Right lobe of liver (tissue), 6 donors: ENCODE measurements around the gene CYP2U1. TPM values are rescaled to one million over a fixed set of nuclear protein-coding genes. Genes with fewer than 3 reads are reported as not detected.

ENCODE experiments used
- ATAC-seq, 4 donors: fragments of 200-7000 bp; cut with Tn5 transposase; one replicate each; pipeline ENCODE4 v1.9.1; 2020; ENCODE audit warnings: mild to moderate bottlenecking in 4 of 4, moderate library complexity in 4 of 4
- DNase-seq, 3 donors: peaks; one replicate each; pipeline ENCODE4 v3.0.0-alpha.2; 2020
- H3K27ac ChIP-seq, 3 donors: fragments of 200-600 bp; one replicate each; pipeline ENCODE4 v1.8.0; 2022
- H3K27me3 ChIP-seq, 2 donors: fragments of 200-600 bp; one replicate each; pipeline ENCODE4 v1.8.0; 2022
- H3K36me3 ChIP-seq, 4 donors: fragments of 200-600 bp; sonication (generic) in 1 of 4; one replicate each; pipeline versions ENCODE4 v1.5.1 to v1.8.0; 2017 to 2022; ENCODE audit warnings: control low read depth in 1 of 4
- H3K4me1 ChIP-seq, 4 donors: fragments of 200-600 bp; sonication (generic) in 1 of 4; one replicate each; pipeline versions ENCODE4 v1.5.1 to v1.8.0; 2017 to 2022; ENCODE audit warnings: control low read depth in 1 of 4
- H3K4me3 ChIP-seq, 3 donors: fragments of 200-600 bp; one replicate each; pipeline ENCODE4 v1.8.0; 2022
- H3K9me3 ChIP-seq, 4 donors: fragments of 200-600 bp; sonication (generic) in 1 of 4; one replicate each; pipeline versions ENCODE4 v1.5.1 to v1.8.0; 2017 to 2022; ENCODE audit warnings: control low read depth in 1 of 4
- POLR2A ChIP-seq: fragments of 450-650 bp; IDR thresholded peaks from one replicate; pipeline ENCODE4 v1.6.1; 2017; ENCODE audit warnings: antibody characterized with exemption, mild to moderate bottlenecking
- WGBS: methylation state at CpG from one replicate; pipeline ENCODE4 v1.1.6; 2018; ENCODE audit warnings: low coverage, low lambda C conversion rate; ENCODE audit not compliant: insufficient coverage; ENCODE audit errors: missing lambda C conversion rate; 5-methylcytosine and 5-hydroxymethylcytosine counted together
- intact Hi-C, 2 donors: fragments of 100-400 bp; cut with DNase I; formaldehyde crosslinking; loops; one replicate each; pipeline versions ENCODE4 v1.11.2 to v1.14.1; 2022
- long read RNA-seq: library from polyadenylated mRNA; unstranded; transcript quantifications from one replicate; pipeline ENCODE4 v2.0.0, GENCODE V29; 2019
- total RNA-seq, 6 experiments: library from RNA; depleted of rRNA in 2 of 6; stranded (reverse); fragments of >200 nt in 2 of 6; fragmentation: NEBNext Ultra II Directional in 3 of 6; extraction: Animal tissue kit (Norgen Biotek cat#: 25700) in 3 of 6; gene quantifications; one replicate each; pipeline versions ENCODE4 v1.1.0 to v1.2.4, GENCODE V29; 2016 to 2023
- TF ChIP-seq, protein P1 (sequence below), 4 donors: fragments of 200-600 bp in 3 of 4; fragments of 450-650 bp in 1 of 4; IDR thresholded peaks; one replicate each; pipeline versions ENCODE4 v1.5.1 to v1.8.0; 2016 to 2022; ENCODE audit warnings: antibody characterized with exemption in 4 of 4, mild to moderate bottlenecking in 2 of 4
- donor health status: DM: no; HTN: yes; CAD: no.
- donor health status: DM: no; HTN: no; CAD: no.
- donor health status: DM: no; HTN: no; CAD: no.
- donor health status: DM: no; HTN: yes; CAD: no.
- donor health status: DM: no; HTN: yes; CAD: no.

Gene CYP2U1
- total RNA-seq, result 1 to 10 TPM; 3.2 to 7.5 (median 4.7) TPM
- long read RNA-seq, result 0 reads

- H3K9me3 ChIP-seq, result no peaks in the 10 kb centered on the region
- no peaks in the 10 kb centered on the region for H3K27me3 ChIP-seq
- H3K4me3 ChIP-seq, result peak within 1 kb of the TSS; percentile 54 to 74 (median 68)
- intact Hi-C loops, result no loop called here
- DNase-seq (peak; percentile 91 to 93 (median 92)), ATAC-seq (peak; percentile 98 to 99 (median 98))
- TF ChIP-seq, protein P1, sequence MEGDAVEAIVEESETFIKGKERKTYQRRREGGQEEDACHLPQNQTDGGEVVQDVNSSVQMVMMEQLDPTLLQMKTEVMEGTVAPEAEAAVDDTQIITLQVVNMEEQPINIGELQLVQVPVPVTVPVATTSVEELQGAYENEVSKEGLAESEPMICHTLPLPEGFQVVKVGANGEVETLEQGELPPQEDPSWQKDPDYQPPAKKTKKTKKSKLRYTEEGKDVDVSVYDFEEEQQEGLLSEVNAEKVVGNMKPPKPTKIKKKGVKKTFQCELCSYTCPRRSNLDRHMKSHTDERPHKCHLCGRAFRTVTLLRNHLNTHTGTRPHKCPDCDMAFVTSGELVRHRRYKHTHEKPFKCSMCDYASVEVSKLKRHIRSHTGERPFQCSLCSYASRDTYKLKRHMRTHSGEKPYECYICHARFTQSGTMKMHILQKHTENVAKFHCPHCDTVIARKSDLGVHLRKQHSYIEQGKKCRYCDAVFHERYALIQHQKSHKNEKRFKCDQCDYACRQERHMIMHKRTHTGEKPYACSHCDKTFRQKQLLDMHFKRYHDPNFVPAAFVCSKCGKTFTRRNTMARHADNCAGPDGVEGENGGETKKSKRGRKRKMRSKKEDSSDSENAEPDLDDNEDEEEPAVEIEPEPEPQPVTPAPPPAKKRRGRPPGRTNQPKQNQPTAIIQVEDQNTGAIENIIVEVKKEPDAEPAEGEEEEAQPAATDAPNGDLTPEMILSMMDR (IDR thresholded peaks at IDR 0.05), result peak in 3 of 4 donors; percentile 23 to 35 (median 32)
- peak; percentile 60 for TF ChIP-seq POLR2A
- H3K4me1 ChIP-seq, result peaks cover 0 to 4% (median 2%) of the 10 kb centered on the region in 4 donors
- H3K36me3 ChIP-seq, result no peaks in the 10 kb centered on the region
- H3K27ac ChIP-seq, result peak within 1 kb of the TSS; percentile 46 to 67 (median 47)
- WGBS, result 8% methylated on average over 16 of the region's 78 CpGs
Observed at GRCh38 chr4:107930821-107931774, at the start of gene CYP2U1. CYP2U1 (plus strand) TSS chr4:107931549; CDS start chr4:107931644, 95 bp downstream.

DNA sequence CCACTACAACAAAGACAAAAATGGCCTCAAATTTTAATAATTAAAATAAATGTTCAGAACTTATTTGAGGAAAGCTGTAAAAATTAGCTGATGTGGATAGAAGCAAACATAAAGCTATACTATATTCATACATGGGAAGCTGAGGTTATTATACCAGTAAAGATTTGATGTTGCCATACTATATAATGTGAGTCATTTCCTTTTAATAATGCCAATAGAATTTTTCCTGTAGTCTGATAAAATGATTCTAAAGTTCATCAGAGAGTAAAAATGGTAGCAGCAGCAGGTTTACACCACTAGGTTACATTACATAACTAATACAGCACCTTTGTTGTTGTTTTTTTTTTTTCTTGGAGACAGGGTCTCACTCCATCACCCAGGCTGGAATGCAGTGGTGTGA lies 45.5 kb upstream of the CYP2U1 start:
- TF ChIP-seq, protein P1 (IDR thresholded peaks at IDR 0.05), result no peak
- no peak for TF ChIP-seq POLR2A
- H3K36me3 ChIP-seq, result no peaks in the 10 kb centered on the region
- no peak for DNase-seq
- no peaks in the 10 kb centered on the region for H3K4me1 ChIP-seq
- no peak overlapping the region for H3K27ac ChIP-seq
- H3K27me3 ChIP-seq, result no peaks in the 10 kb centered on the region
- no peaks in the 10 kb centered on the region for H3K9me3 ChIP-seq
- intact Hi-C loops, result no loop called here
- ATAC-seq, result no peak
- no peak overlapping the region for H3K4me3 ChIP-seq

GRCh38 chr4:107888237-107888636 lies 43.1 kb upstream of the CYP2U1 start:
- no peak overlapping the region for H3K4me3 ChIP-seq
- WGBS, result 58% methylated on average over 2 of the region's 2 CpGs
- no peaks in the 10 kb centered on the region for H3K4me1 ChIP-seq
- H3K27me3 ChIP-seq, result no peaks in the 10 kb centered on the region
- H3K9me3 ChIP-seq, result no peaks in the 10 kb centered on the region
- ATAC-seq (no peak), DNase-seq (no peak)
- no peak for TF ChIP-seq POLR2A
- TF ChIP-seq, protein P1 (IDR thresholded peaks at IDR 0.05), result no peak
- no peak overlapping the region for H3K27ac ChIP-seq
- intact Hi-C loops, result no loop called here
- H3K36me3 ChIP-seq, result no peaks in the 10 kb centered on the region

- DNase-seq (no peak), ATAC-seq (no peak)
- Histone ChIP-seq H3K27me3 (no peaks in the 10 kb centered on the region), H3K27ac (no peak overlapping the region), H3K36me3 (no peaks in the 10 kb centered on the region), H3K4me1 (no peaks in the 10 kb centered on the region), H3K9me3 (no peaks in the 10 kb centered on the region), H3K4me3 (no peak overlapping the region)
- 92% methylated on average over 2 of the region's 2 CpGs for WGBS
- intact Hi-C loops, result no loop called here
- TF ChIP-seq POLR2A, result no peak
- TF ChIP-seq, protein P1 (IDR thresholded peaks at IDR 0.05), result no peak
Observed at GRCh38 chr4:107890779-107891178, 40.6 kb upstream of the CYP2U1 start.
